Measurements from ENCODE around the gene H2AZ1.

The H2AZ1 gene

GRCh38 chr4:99979872-99980271 is 29.8 kb upstream of the H2AZ1 start:
- no peak overlapping the region for H3K27ac ChIP-seq (ENCODE audit: low read length)
- H4K20me1 ChIP-seq (ENCODE audit: insufficient read depth, low read length): no peaks in the 10 kb centered on the region
- H3K9ac ChIP-seq (ENCODE audit: low read depth, low read length): no peak overlapping the region
- H2AFZ ChIP-seq (ENCODE audit: low read depth, low read length): no peak overlapping the region
- ATAC-seq (ENCODE audit: insufficient read depth, low read depth): no peak
- no peak for DNase-seq
- H3K4me2 ChIP-seq (ENCODE audit: insufficient read depth, low read length): no peak overlapping the region
- no peaks in the 10 kb centered on the region for H3K36me3 ChIP-seq (ENCODE audit: insufficient read depth, low read length)
- H3K79me2 ChIP-seq (ENCODE audit: insufficient read depth, low read length): no peaks in the 10 kb centered on the region
- H3K4me3 ChIP-seq (ENCODE audit: low read depth in 1 of 2, low read length in 2 of 2): no peak overlapping the region
- H3K9me3 ChIP-seq (ENCODE audit: insufficient read depth, low read length, severe bottlenecking): no peaks in the 10 kb centered on the region
- TF ChIP-seq EZH2 (IDR thresholded peaks at IDR 0.05; ENCODE audit: borderline replicate concordance, low read depth, low read length, severe bottlenecking) (no peak), CTCF (IDR thresholded peaks at IDR 0.05; ENCODE audit: borderline replicate concordance, extremely low read depth, low read length, poor library complexity, severe bottlenecking) (no peak)
- H3K27me3 ChIP-seq (ENCODE audit: insufficient read depth, low read length, poor library complexity): no peaks in the 10 kb centered on the region
- H3K4me1 ChIP-seq (ENCODE audit: insufficient read depth, low read length): no peaks in the 10 kb centered on the region

GRCh38 chr4:99971453-99972111 is 21.5 kb upstream of the H2AZ1 start:
- Histone ChIP-seq H3K4me3 (ENCODE audit: low read depth in 1 of 2, low read length in 2 of 2) (no peak overlapping the region), H4K20me1 (ENCODE audit: insufficient read depth, low read length) (no peaks in the 10 kb centered on the region), H3K79me2 (ENCODE audit: insufficient read depth, low read length) (no peaks in the 10 kb centered on the region), H3K9me3 (ENCODE audit: insufficient read depth, low read length, severe bottlenecking) (no peaks in the 10 kb centered on the region), H3K4me2 (ENCODE audit: insufficient read depth, low read length) (no peak overlapping the region), H3K4me1 (ENCODE audit: insufficient read depth, low read length) (peaks cover 5% of the 10 kb centered on the region), H2AFZ (ENCODE audit: low read depth, low read length) (no peak overlapping the region), H3K27ac (ENCODE audit: low read length) (peak overlapping the region; percentile 9; the same call in 1 of the 2 replicates), H3K9ac (ENCODE audit: low read depth, low read length) (no peak overlapping the region), H3K27me3 (ENCODE audit: insufficient read depth, low read length, poor library complexity) (no peaks in the 10 kb centered on the region), H3K36me3 (ENCODE audit: insufficient read depth, low read length) (no peaks in the 10 kb centered on the region)
- DNase-seq (no peak), ATAC-seq (ENCODE audit: insufficient read depth, low read depth) (no peak)
- TF ChIP-seq EZH2 (IDR thresholded peaks at IDR 0.05; ENCODE audit: borderline replicate concordance, low read depth, low read length, severe bottlenecking) (no peak), CTCF (IDR thresholded peaks at IDR 0.05; ENCODE audit: borderline replicate concordance, extremely low read depth, low read length, poor library complexity, severe bottlenecking) (no peak)

- Histone ChIP-seq H2AFZ (ENCODE audit: low read depth, low read length) (peak overlapping the region; percentile 54; the same call in 1 of the 2 replicates), H3K4me2 (ENCODE audit: insufficient read depth, low read length) (no peak overlapping the region), H3K9ac (ENCODE audit: low read depth, low read length) (no peak overlapping the region), H3K36me3 (ENCODE audit: insufficient read depth, low read length) (no peaks in the 10 kb centered on the region), H3K9me3 (ENCODE audit: insufficient read depth, low read length, severe bottlenecking) (no peaks in the 10 kb centered on the region), H4K20me1 (ENCODE audit: insufficient read depth, low read length) (no peaks in the 10 kb centered on the region), H3K4me3 (ENCODE audit: low read depth in 1 of 2, low read length in 2 of 2) (no peak overlapping the region), H3K27ac (ENCODE audit: low read length) (no peak overlapping the region), H3K79me2 (ENCODE audit: insufficient read depth, low read length) (no peaks in the 10 kb centered on the region), H3K27me3 (ENCODE audit: insufficient read depth, low read length, poor library complexity) (no peaks in the 10 kb centered on the region), H3K4me1 (ENCODE audit: insufficient read depth, low read length) (peaks cover 31% of the 10 kb centered on the region)
- TF ChIP-seq CTCF (IDR thresholded peaks at IDR 0.05; ENCODE audit: borderline replicate concordance, extremely low read depth, low read length, poor library complexity, severe bottlenecking) (no peak), EZH2 (IDR thresholded peaks at IDR 0.05; ENCODE audit: borderline replicate concordance, low read depth, low read length, severe bottlenecking) (no peak)
- no peak for ATAC-seq (ENCODE audit: insufficient read depth, low read depth)
- DNase-seq: no peak
These were observed 18.3 kb upstream of the H2AZ1 start for GRCh38 chr4:99968330-99968729.
